Progenitor cell of endocrine pancreas (in vitro differentiated cells): ENCODE data around the gene PSPN. TPM values are rescaled to one million over a fixed set of nuclear protein-coding genes. Genes with fewer than 3 reads are reported as not detected.

Experiments
- DNase-seq: peaks from one replicate; pipeline ENCODE4 v3.0.0; 2021; ENCODE audit warnings: low spot score; ENCODE audit not compliant: unreplicated experiment
- H3K27ac Mint-ChIP-seq: 2 replicates; pipeline ENCODE4 v1.8.0; 2021; ENCODE audit warnings: mild to moderate bottlenecking, moderate library complexity, mixed read lengths
- H3K27me3 Mint-ChIP-seq: 2 replicates; pipeline ENCODE4 v1.8.0; 2021; ENCODE audit warnings: mixed read lengths
- H3K36me3 Mint-ChIP-seq: 2 replicates; pipeline ENCODE4 v1.8.0; 2022; ENCODE audit warnings: mixed read lengths; ENCODE audit not compliant: insufficient read depth
- H3K4me1 Mint-ChIP-seq: 2 replicates; pipeline ENCODE4 v1.8.0; 2021; ENCODE audit warnings: low read depth, mixed read lengths
- H3K4me3 Mint-ChIP-seq: 2 replicates; pipeline ENCODE4 v1.8.0; 2021; ENCODE audit warnings: low read depth, mild to moderate bottlenecking, moderate library complexity, mixed read lengths
- H3K9me3 Mint-ChIP-seq: 2 replicates; pipeline ENCODE4 v1.8.0; 2021; ENCODE audit warnings: low read depth, mixed read lengths
- CTCF ChIP-seq: fragments of 200-600 bp; sonication (generic); IDR thresholded peaks from one replicate; pipeline ENCODE4 v1.5.0; 2021; ENCODE audit warnings: antibody characterized with exemption, mild to moderate bottlenecking; ENCODE audit not compliant: unreplicated experiment
- total RNA-seq: library from RNA; stranded (reverse); gene quantifications from 2 replicates; pipeline ENCODE4 v1.2.1, GENCODE V29; 2021

PSPN gene
- total RNA-seq, 1 donor from 2014 or later: 4.3 TPM

- TF ChIP-seq CTCF: no peak
- H3K27ac Mint-ChIP-seq: peak overlapping the region; percentile 85
- peak overlapping the region; percentile 87 for H3K4me3 Mint-ChIP-seq
Observed at GRCh38 chr19:6373813-6374108, 2.0 kb downstream of the PSPN start.

GRCh38 chr19:6373096-6373812 is 2.5 kb downstream of the PSPN start:
- Mint-ChIP-seq H3K4me1 (peaks cover 5% of the 10 kb centered on the region), H3K36me3 (peaks cover 9% of the 10 kb centered on the region), H3K27ac (peak overlapping the region; percentile 98), H3K4me3 (peak overlapping the region; percentile 87), H3K27me3 (no peaks in the 10 kb centered on the region), H3K9me3 (no peaks in the 10 kb centered on the region)
- TF ChIP-seq CTCF: no peak
- DNase-seq: peak; percentile 95

More at GRCh38 chr19:6373813-6374108, 2.0 kb downstream of the PSPN start:
- DNase-seq: no peak
- peaks cover 5% of the 10 kb centered on the region for H3K4me1 Mint-ChIP-seq
- no peaks in the 10 kb centered on the region for H3K9me3 Mint-ChIP-seq
- H3K27me3 Mint-ChIP-seq: no peaks in the 10 kb centered on the region
- H3K36me3 Mint-ChIP-seq: peaks cover 11% of the 10 kb centered on the region

- peak; percentile 91 for DNase-seq
- Mint-ChIP-seq H3K9me3 (no peaks in the 10 kb centered on the region), H3K36me3 (peaks cover 11% of the 10 kb centered on the region), H3K4me3 (peak within 1 kb of the TSS; percentile 87), H3K27ac (peak within 1 kb of the TSS; percentile 98), H3K27me3 (no peaks in the 10 kb centered on the region), H3K4me1 (peaks cover 5% of the 10 kb centered on the region)
- TF ChIP-seq CTCF: no peak
Observed at GRCh38 chr19:6372594-6373095, 3.1 kb downstream of the PSPN start, which contains the start of gene ALKBH7. ALKBH7 (plus strand) TSS chr19:6372794; CDS start chr19:6372821, 27 bp downstream.

- no peak for DNase-seq
- Mint-ChIP-seq H3K4me3 (no peak overlapping the region), H3K27ac (no peak overlapping the region), H3K36me3 (peaks cover 16% of the 10 kb centered on the region), H3K9me3 (no peaks in the 10 kb centered on the region), H3K4me1 (peaks cover 4% of the 10 kb centered on the region), H3K27me3 (no peaks in the 10 kb centered on the region)
- TF ChIP-seq CTCF: no peak
Observed at GRCh38 chr19:6364353-6364752, 11.4 kb downstream of the PSPN start.

- no peak for DNase-seq
- TF ChIP-seq CTCF: no peak
- Mint-ChIP-seq H3K27me3 (no peaks in the 10 kb centered on the region), H3K9me3 (no peaks in the 10 kb centered on the region), H3K36me3 (peaks cover 9% of the 10 kb centered on the region), H3K4me1 (peaks cover 4% of the 10 kb centered on the region), H3K4me3 (peak overlapping the region; percentile 81), H3K27ac (peak overlapping the region; percentile 35)
Observed at GRCh38 chr19:6362351-6362801, 13.4 kb downstream of the PSPN start.
